CD14-positive monocyte (primary cell): ENCODE measurements around the gene TICAM1. TPM values are rescaled to one million over a fixed set of nuclear protein-coding genes. Genes with fewer than 3 reads are reported as not detected.
A peak's percentile ranks its signal among the peaks of the same experiment; 100 is the strongest.

Source experiments
- DNase-seq, 3 donors: peaks; one replicate each; pipeline ENCODE4 v3.0.0-alpha.2; 2011 to 2022
- H2AFZ ChIP-seq: 2 replicates; pipeline ENCODE4 v1.6.0; 2012; ENCODE audit warnings: mild to moderate bottlenecking, low read depth, low read length, inconsistent platforms; ENCODE audit not compliant: insufficient read depth, poor library complexity, severe bottlenecking
- H3K27ac ChIP-seq, 2 donors: 1 replicate in 1 of 2; 2 replicates in 1 of 2; pipeline ENCODE4 v1.5.1; 2012 to 2013; ENCODE audit warnings: low read length in 2 of 2, control low read depth in 1 of 2, inconsistent platforms in 1 of 2, low read depth in 1 of 2, mild to moderate bottlenecking in 1 of 2
- H3K27me3 ChIP-seq, 2 donors: one replicate each; pipeline versions ENCODE4 v1.6.0 to v1.6.1; 2011 to 2013; ENCODE audit warnings: low read length in 2 of 2; ENCODE audit not compliant: control insufficient read depth in 2 of 2, insufficient read depth in 2 of 2
- H3K36me3 ChIP-seq, 2 donors: replicated peaks in 1 of 2; 1 replicate in 1 of 2; 2 replicates in 1 of 2; pipeline versions ENCODE4 v1.5.1 to v1.6.1; 2012 to 2013; ENCODE audit warnings: low read length in 2 of 2, control low read depth in 1 of 2, inconsistent platforms in 1 of 2, mild to moderate bottlenecking in 1 of 2; ENCODE audit not compliant: insufficient read depth in 2 of 2, control insufficient read depth in 1 of 2
- H3K4me1 ChIP-seq, 2 donors: 1 replicate in 1 of 2; 2 replicates in 1 of 2; pipeline versions ENCODE4 v1.5.1 to v1.6.1; 2012 to 2013; ENCODE audit warnings: low read length in 2 of 2, control low read depth in 1 of 2, inconsistent platforms in 1 of 2, mild to moderate bottlenecking in 1 of 2, moderate library complexity in 1 of 2; ENCODE audit not compliant: insufficient read depth in 2 of 2, control insufficient read depth in 1 of 2
- H3K4me2 ChIP-seq: replicated peaks from 2 replicates; pipeline ENCODE3; 2012; ENCODE audit warnings: low read length, moderate library complexity, mild to moderate bottlenecking; ENCODE audit not compliant: poor library complexity, severe bottlenecking; ENCODE audit errors: extremely low read depth
- H3K4me3 ChIP-seq, 3 experiments: fragments of 200-600 bp in 1 of 3; sonication (generic) in 1 of 3; replicated peaks in 1 of 3; 1 replicate in 2 of 3; 2 replicates in 1 of 3; pipeline ENCODE4 v1.5.1; 2011 to 2013; ENCODE audit warnings: low read length in 3 of 3, mild to moderate bottlenecking in 3 of 3, control low read depth in 2 of 3, low read depth in 2 of 3, inconsistent platforms in 1 of 3, moderate library complexity in 1 of 3
- H3K79me2 ChIP-seq: 2 replicates; pipeline ENCODE4 v1.6.0; 2012; ENCODE audit warnings: mild to moderate bottlenecking, control low read depth, inconsistent platforms, low read length, moderate library complexity; ENCODE audit not compliant: insufficient read depth
- H3K9ac ChIP-seq: 2 replicates; pipeline ENCODE4 v1.6.0; 2017; ENCODE audit warnings: low read length, mild to moderate bottlenecking; ENCODE audit not compliant: insufficient read depth, poor library complexity, severe bottlenecking
- H3K9me3 ChIP-seq, 2 donors: replicated peaks in 1 of 2; 1 replicate in 1 of 2; 2 replicates in 1 of 2; pipeline versions ENCODE4 v1.5.1 to v1.6.1; 2012 to 2013; ENCODE audit warnings: low read length in 2 of 2, control low read depth in 1 of 2; ENCODE audit not compliant: control insufficient read depth in 1 of 2, insufficient read depth in 1 of 2
- H4K20me1 ChIP-seq: 2 replicates; pipeline ENCODE4 v1.6.0; 2012; ENCODE audit warnings: mild to moderate bottlenecking, low read length, control low read depth, moderate library complexity; ENCODE audit not compliant: insufficient read depth
- H3K27ac Mint-ChIP-seq, 7 donors: one replicate each; pipeline ENCODE4 v1.8.0; 2020; ENCODE audit warnings: mild to moderate bottlenecking in 7 of 7, mixed read lengths in 7 of 7, moderate library complexity in 6 of 7, inconsistent platforms in 2 of 7
- H3K27me3 Mint-ChIP-seq, 3 donors: one replicate each; pipeline ENCODE4 v1.8.0; 2021 to 2022; ENCODE audit warnings: low read depth in 3 of 3, mild to moderate bottlenecking in 3 of 3, mixed read lengths in 3 of 3, moderate library complexity in 3 of 3, inconsistent platforms in 1 of 3
- H3K36me3 Mint-ChIP-seq, 2 donors: one replicate each; pipeline ENCODE4 v1.8.0; 2020; ENCODE audit warnings: mixed read lengths in 2 of 2, inconsistent platforms in 1 of 2, mild to moderate bottlenecking in 1 of 2
- H3K4me1 Mint-ChIP-seq: one replicate; pipeline ENCODE4 v1.8.0; 2020; ENCODE audit warnings: mild to moderate bottlenecking, mixed read lengths
- H3K4me3 Mint-ChIP-seq, 2 donors: one replicate each; pipeline ENCODE4 v1.8.0; 2020; ENCODE audit warnings: mild to moderate bottlenecking in 2 of 2, mixed read lengths in 2 of 2, moderate library complexity in 1 of 2
- H3K9me3 Mint-ChIP-seq, 7 donors: one replicate each; pipeline ENCODE4 v1.8.0; 2020 to 2022; ENCODE audit warnings: mixed read lengths in 7 of 7, mild to moderate bottlenecking in 6 of 7, moderate library complexity in 6 of 7, inconsistent platforms in 2 of 7
- CTCF ChIP-seq: fragments of 200-600 bp; IDR thresholded peaks from one replicate; pipeline ENCODE4 v1.8.0; 2022; ENCODE audit warnings: antibody characterized with exemption, mild to moderate bottlenecking
- WGBS: methylation state at CpG from one replicate; pipeline ENCODE4 v1.1.5; 2013; ENCODE audit warnings: missing lambda C conversion rate; ENCODE audit not compliant: insufficient coverage; 5-methylcytosine and 5-hydroxymethylcytosine counted together
- intact Hi-C, 2 donors: fragments of 100-400 bp; cut with micrococcal nuclease; formaldehyde crosslinking; loops; one replicate each; pipeline versions ENCODE4 v1.15.0 to v1.15.1; 2023
- polyA plus RNA-seq, 3 donors: library from polyadenylated mRNA; depleted of rRNA in 1 of 3; unstranded in 2 of 3; stranded (reverse) in 1 of 3; fragments of 300-500 nt in 2 of 3; fragments of >200 nt in 1 of 3; fragmentation: Illumina TruSeq in 2 of 3; gene quantifications; 1 replicate in 2 of 3; 2 replicates in 1 of 3; pipeline ENCODE4 v1.2.3, GENCODE V29; 2012 to 2021

The TICAM1 gene
- polyA plus RNA-seq, 3 donors = 5.9 to 10.7 (median 9.2) TPM

GRCh38 chr19:4873930-4874329 lies 42.4 kb upstream of the TICAM1 start:
- H4K20me1 ChIP-seq = no peaks in the 10 kb centered on the region
- H3K4me3 ChIP-seq = no peak overlapping the region
- H3K36me3 Mint-ChIP-seq = no peaks in the 10 kb centered on the region
- peaks cover 0 to 4% of the 10 kb centered on the region in 2 donors for H3K27me3 ChIP-seq
- 100% methylated on average over 3 of the region's 3 CpGs for WGBS
- no peak overlapping the region for H3K4me2 ChIP-seq
- intact Hi-C loops = loop anchor here (2.0 to 10.0 kb wide), 4 partner anchors 38 to 158 kb away; no protein-coding TSS in a partner anchor
- no peak overlapping the region for H3K27ac ChIP-seq
- peaks cover 39% of the 10 kb centered on the region for H3K4me1 Mint-ChIP-seq
- DNase-seq = no peak
- no peak overlapping the region for H3K4me3 Mint-ChIP-seq
- no peaks in the 10 kb centered on the region for H3K79me2 ChIP-seq
- H3K36me3 ChIP-seq = no peaks in the 10 kb centered on the region
- H3K4me1 ChIP-seq = peaks cover 37 to 38% of the 10 kb centered on the region in 2 donors
- no peaks in the 10 kb centered on the region for H3K9me3 ChIP-seq
- no peak overlapping the region for H2AFZ ChIP-seq
- peaks cover 0 to 3% (median 0%) of the 10 kb centered on the region in 7 donors for H3K9me3 Mint-ChIP-seq
- peaks cover 0 to 14% (median 10%) of the 10 kb centered on the region in 3 donors for H3K27me3 Mint-ChIP-seq
- no peak for TF ChIP-seq CTCF
- H3K9ac ChIP-seq = no peak overlapping the region
- no peak overlapping the region for H3K27ac Mint-ChIP-seq

- intact Hi-C loops = loop anchor here (2.0 to 10.0 kb wide), 4 partner anchors 41 to 161 kb away; no protein-coding TSS in a partner anchor
- H3K36me3 ChIP-seq = no peaks in the 10 kb centered on the region
- WGBS = 40% methylated on average over 3 of the region's 6 CpGs
These were observed 40.2 kb upstream of the TICAM1 start for GRCh38 chr19:4871711-4872110.

More at GRCh38 chr19:4871711-4872110, 40.2 kb upstream of the TICAM1 start:
- TF ChIP-seq CTCF = no peak
- no peaks in the 10 kb centered on the region for H3K27me3 ChIP-seq
- H3K9me3 ChIP-seq = no peaks in the 10 kb centered on the region
- Mint-ChIP-seq H3K27me3 (peaks cover 0 to 5% (median 0%) of the 10 kb centered on the region in 3 donors), H3K36me3 (no peaks in the 10 kb centered on the region), H3K9me3 (peaks cover 0 to 5% (median 0%) of the 10 kb centered on the region in 7 donors), H3K27ac (peak overlapping the region in 3 of 7 donors; percentile 69 to 79 (median 74)), H3K4me1 (peaks cover 43% of the 10 kb centered on the region), H3K4me3 (no peak overlapping the region)
- H3K9ac ChIP-seq = no peak overlapping the region
- DNase-seq = no peak
- H3K79me2 ChIP-seq = peaks cover 8% of the 10 kb centered on the region
- H3K4me3 ChIP-seq = no peak overlapping the region
- no peak overlapping the region for H3K27ac ChIP-seq
- no peak overlapping the region for H2AFZ ChIP-seq
- H4K20me1 ChIP-seq = peaks cover 2% of the 10 kb centered on the region
- no peak overlapping the region for H3K4me2 ChIP-seq
- peaks cover 41% of the 10 kb centered on the region in 2 donors for H3K4me1 ChIP-seq
